ENCODE data around the gene RPLP1.

Gene RPLP1

DNA sequence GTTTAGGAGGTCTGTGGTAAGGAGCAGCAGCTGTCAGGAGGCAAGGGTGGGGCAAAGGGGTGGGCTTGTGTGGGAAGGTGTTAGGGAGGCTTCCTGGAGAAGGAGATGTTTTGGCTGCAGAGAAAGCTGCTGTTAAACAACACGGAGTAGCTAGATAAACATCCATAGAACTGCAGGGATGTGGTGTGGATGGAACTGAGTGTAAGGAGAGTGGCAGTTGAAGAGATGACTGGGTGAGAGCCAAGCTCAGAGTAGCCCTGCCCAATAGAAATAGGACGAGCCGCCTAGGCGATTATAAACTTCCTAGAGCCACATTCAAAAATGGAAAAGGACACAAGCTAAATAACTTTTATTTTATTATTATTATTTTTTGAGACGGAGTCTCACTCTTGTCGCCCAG, 19.9 kb downstream of the RPLP1 start:
- peaks cover 2% of the 10 kb centered on the region for H3K27me3 ChIP-seq (replicated peaks; ENCODE audit: control insufficient read depth, insufficient read depth, low read length)
- H3K4me3 ChIP-seq (replicated peaks; ENCODE audit: low read depth, low read length), result no peak overlapping the region
- no peak for DNase-seq (ENCODE audit: extremely low read depth, insufficient read length)
- TF ChIP-seq, protein P1, sequence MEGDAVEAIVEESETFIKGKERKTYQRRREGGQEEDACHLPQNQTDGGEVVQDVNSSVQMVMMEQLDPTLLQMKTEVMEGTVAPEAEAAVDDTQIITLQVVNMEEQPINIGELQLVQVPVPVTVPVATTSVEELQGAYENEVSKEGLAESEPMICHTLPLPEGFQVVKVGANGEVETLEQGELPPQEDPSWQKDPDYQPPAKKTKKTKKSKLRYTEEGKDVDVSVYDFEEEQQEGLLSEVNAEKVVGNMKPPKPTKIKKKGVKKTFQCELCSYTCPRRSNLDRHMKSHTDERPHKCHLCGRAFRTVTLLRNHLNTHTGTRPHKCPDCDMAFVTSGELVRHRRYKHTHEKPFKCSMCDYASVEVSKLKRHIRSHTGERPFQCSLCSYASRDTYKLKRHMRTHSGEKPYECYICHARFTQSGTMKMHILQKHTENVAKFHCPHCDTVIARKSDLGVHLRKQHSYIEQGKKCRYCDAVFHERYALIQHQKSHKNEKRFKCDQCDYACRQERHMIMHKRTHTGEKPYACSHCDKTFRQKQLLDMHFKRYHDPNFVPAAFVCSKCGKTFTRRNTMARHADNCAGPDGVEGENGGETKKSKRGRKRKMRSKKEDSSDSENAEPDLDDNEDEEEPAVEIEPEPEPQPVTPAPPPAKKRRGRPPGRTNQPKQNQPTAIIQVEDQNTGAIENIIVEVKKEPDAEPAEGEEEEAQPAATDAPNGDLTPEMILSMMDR (IDR thresholded peaks at IDR 0.05; ENCODE audit: insufficient read depth, low read length, poor library complexity, severe bottlenecking), result no peak
- H3K36me3 ChIP-seq (ENCODE audit: control insufficient read depth, insufficient read depth, low read length), result no peaks in the 10 kb centered on the region

DNA sequence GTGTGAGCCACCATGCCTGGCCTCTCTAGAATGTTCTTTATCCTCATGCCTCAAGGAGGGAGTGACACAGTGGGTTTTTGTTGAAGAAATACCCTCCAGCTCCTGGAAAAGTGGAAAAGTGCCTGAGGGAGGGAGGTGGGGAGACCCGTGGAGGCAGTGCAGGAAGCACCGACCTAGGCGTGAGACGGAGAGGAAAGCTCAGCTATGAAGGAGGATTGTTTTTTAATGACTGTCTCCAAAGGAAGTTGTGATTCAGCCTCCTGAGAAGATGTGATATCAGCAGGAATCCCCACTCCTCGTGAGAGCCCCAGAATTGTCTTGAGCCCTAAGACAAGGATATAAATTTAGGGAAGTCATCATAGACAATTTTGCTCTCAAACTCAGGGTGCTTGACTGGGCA, 21.7 kb downstream of the RPLP1 start:
- TF ChIP-seq, protein P1 (IDR thresholded peaks at IDR 0.05; ENCODE audit: insufficient read depth, low read length, poor library complexity, severe bottlenecking), result no peak
- no peak overlapping the region for H3K4me3 ChIP-seq (replicated peaks; ENCODE audit: low read depth, low read length)
- H3K36me3 ChIP-seq (ENCODE audit: control insufficient read depth, insufficient read depth, low read length), result no peaks in the 10 kb centered on the region
- peaks cover 2% of the 10 kb centered on the region for H3K27me3 ChIP-seq (replicated peaks; ENCODE audit: control insufficient read depth, insufficient read depth, low read length)
- no peak for DNase-seq (ENCODE audit: extremely low read depth, insufficient read length)

DNA sequence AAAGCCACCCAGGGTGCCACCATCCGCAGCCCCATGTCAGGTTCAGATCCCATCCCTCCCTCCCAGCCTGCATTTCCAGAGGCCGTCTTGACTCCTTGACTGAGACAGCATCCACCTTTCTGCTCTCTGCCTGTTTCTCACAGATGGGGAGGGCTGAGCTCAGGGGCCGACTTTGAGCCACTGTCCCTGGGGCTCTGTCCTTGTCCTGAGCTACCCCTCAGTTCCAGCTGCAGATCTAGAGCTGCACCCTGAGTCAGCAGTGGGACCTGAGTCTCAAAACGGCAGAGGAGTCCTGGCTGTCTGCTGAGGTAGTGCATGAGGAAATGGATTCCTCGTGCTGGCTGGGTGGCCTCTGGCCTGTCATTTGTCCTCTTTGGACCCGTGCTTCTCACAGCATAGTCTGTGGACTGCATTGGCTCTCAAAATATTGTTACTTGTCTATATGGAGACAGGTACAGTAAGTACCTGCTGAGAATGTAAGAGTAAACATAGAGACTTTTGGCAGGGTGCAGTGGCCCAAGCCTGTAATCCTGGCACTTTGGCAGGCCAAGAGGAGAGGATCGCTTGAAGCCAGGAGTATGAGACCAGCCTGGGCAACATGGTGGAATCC, 22.3 kb downstream of the RPLP1 start:
- Histone ChIP-seq H3K4me3 (replicated peaks; ENCODE audit: low read depth, low read length) (no peak overlapping the region), H3K27me3 (replicated peaks; ENCODE audit: control insufficient read depth, insufficient read depth, low read length) (peaks cover 2% of the 10 kb centered on the region), H3K36me3 (ENCODE audit: control insufficient read depth, insufficient read depth, low read length) (no peaks in the 10 kb centered on the region)
- TF ChIP-seq, protein P1 (IDR thresholded peaks at IDR 0.05; ENCODE audit: insufficient read depth, low read length, poor library complexity, severe bottlenecking), result no peak
- no peak for DNase-seq (ENCODE audit: extremely low read depth, insufficient read length)

DNA sequence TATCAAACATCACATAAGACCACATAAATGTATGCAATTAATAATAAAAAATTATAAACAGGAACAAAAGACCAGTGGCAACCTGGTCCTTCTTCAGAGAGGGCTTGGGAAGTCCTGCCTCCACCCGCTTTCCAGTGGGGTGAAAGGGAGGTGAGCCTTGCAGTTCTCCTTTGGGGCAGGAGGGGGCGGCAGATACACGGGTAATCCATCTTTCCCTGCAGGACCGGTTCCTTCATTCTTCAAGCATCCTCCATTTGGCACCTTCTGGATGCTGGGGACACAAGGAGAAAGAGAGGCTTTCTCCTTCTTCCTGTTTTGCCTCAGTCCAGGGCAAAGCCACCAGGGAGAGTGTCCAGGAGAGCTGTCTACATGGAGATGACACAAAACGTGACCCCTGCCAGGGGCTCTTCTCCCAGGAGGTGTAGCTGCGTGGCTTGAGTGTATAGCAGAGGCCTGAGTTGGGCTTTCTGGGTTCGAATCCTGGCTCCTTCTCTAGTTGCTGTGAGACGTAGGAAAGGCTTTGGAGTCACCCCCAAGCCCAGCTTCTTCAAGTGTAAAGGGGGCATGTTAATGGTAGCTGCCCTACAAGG, 23.2 kb downstream of the RPLP1 start:
- TF ChIP-seq, protein P1 (IDR thresholded peaks at IDR 0.05; ENCODE audit: insufficient read depth, low read length, poor library complexity, severe bottlenecking), result peak; percentile 96
- Histone ChIP-seq H3K4me3 (replicated peaks; ENCODE audit: low read depth, low read length) (no peak overlapping the region), H3K36me3 (ENCODE audit: control insufficient read depth, insufficient read depth, low read length) (no peaks in the 10 kb centered on the region), H3K27me3 (replicated peaks; ENCODE audit: control insufficient read depth, insufficient read depth, low read length) (peaks cover 2% of the 10 kb centered on the region)
- DNase-seq (ENCODE audit: extremely low read depth, insufficient read length), result no peak

DNA sequence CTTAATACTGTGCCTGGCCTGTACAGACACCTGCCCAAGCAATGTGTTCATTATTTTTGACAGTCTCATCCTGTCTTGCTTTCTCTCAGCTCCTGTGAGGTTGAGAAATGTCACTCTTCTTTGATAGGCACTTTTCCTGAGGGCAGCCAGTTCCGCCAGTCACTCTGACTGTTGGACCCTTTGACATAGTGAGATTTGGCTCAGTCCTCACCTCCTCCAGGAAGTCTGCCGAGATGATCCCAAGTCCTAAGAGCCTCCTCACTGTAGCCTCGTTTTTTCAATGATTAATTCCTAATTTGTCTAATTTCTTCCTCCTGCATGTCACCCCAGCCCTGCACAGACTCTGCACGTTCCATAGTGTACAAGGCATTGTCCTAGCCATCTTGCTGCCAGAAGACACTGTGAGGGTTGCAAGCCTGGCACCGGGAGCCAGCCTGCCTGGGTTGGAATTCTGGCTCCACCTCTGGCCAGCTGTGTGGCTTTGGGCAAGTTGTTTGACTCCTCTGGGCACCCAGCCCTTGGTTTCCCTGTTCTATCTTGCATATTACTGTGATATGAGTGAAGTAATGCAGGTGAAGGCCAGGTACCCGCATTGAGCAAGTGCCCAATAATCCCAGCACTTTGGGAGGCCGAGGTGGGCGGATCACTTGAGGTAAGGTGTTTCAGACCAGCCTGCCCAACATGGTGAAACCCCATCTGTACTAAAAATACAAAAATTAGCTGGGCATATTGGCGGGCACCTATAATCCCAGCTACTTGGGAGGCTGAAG, 24.3 kb downstream of the RPLP1 start:
- DNase-seq (ENCODE audit: extremely low read depth, insufficient read length), result no peak
- TF ChIP-seq, protein P1 (IDR thresholded peaks at IDR 0.05; ENCODE audit: insufficient read depth, low read length, poor library complexity, severe bottlenecking), result no peak
- Histone ChIP-seq H3K27me3 (replicated peaks; ENCODE audit: control insufficient read depth, insufficient read depth, low read length) (peaks cover 2% of the 10 kb centered on the region), H3K4me3 (replicated peaks; ENCODE audit: low read depth, low read length) (no peak overlapping the region), H3K36me3 (ENCODE audit: control insufficient read depth, insufficient read depth, low read length) (no peaks in the 10 kb centered on the region)
